Activated CD8-positive, alpha-beta memory T cell treated with anti-CD3 and anti-CD28 coated beads, Interleukin-2, amount 50 U/mL, for 1 hour (primary cell): ENCODE measurements around the gene XAB2.

Experiments
- DNase-seq: peaks from one replicate; pipeline ENCODE4 v3.0.0-alpha.2; 2020; ENCODE audit errors: extremely low read depth

XAB2 gene

DNA sequence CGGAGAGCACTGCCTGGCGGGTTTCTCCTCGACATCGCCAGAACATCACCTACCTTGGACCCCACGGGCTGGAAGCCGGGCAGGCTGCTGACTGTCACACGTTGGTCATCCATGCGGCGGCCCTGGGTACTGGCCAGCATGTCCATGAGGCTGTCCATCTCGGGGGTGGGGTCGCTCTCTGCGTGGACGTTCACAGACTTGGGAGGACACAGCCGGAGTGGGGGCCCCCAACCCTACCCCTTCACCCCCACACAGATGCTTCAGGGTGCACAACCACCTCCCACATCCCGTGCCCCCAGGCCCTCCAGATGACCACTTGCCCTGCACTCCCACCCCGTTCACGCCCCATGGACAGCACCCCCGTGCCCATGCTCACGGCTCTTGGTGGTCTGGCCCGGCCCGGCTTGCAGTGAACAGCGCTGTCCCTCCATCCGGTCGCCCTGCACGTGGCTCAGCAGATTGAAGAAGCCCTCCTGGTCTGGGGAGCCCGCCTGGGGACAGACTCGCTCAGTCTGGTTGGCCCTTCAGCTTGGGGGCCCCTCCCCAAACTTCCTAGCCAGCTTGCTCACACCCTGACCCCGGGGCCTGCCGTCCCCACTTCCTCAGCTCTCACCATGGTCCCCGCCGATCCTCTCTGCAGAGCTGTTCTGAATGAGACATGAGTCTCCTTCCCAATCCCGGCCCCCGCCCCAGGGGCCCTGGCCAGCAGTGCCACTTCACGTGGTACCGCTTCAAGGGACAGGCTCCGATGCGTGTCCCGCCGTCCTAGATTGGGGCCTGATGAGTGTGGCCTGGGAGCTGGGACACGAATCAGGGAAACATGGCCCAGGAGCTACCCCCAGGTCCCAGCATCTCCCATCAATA, 3.2 kb upstream of the XAB2 start:
- DNase-seq = no peak

DNA sequence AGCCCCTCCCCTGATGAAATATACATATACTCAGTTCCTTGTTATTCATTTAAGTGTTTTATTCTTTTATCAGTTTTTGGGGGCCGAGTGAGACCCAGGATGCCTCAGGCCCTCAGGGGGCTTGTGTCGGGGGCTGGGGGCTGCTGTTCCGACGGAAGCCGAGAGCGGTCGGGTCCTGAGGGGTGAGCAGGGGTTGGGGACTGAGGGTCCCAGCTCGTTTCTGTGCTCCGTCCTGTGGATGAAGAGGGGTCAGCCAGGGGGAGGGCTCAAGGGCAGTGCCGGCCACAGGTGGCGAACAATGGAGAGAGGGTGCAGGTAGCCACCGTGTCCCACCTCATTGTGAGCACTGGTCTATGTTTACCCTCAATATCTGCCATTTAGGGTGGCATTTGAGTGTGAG, 2.2 kb upstream of the XAB2 start:
- no peak for DNase-seq

GRCh38 chr19:7628589-7629311, 595 bp downstream of the XAB2 start:
- DNase-seq = no peak

DNA sequence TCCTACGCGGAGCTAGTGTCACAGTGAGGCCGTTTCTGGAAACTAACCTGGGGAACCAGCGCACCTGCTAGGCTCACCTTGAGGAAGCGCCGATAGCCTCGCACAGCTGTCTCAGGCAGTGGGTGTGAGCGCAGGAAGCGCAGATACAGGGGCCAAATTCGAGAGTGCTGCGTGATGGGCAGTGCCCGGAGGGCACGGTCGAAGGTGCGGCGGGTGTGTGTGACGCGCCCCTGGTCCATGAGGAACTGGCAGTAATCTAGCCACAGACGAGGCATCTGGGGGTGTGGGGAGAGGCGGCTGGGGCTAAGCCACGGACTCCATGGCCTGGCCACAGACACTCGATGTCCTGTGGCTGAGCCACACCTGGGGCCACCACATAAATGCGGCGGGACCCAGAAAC, 2.2 kb downstream of the XAB2 start:
- DNase-seq = no peak

- DNase-seq = no peak
Measured at GRCh38 chr19:7625763-7626372, 3.5 kb downstream of the XAB2 start.

GRCh38 chr19:7624810-7625209, 4.5 kb downstream of the XAB2 start:
- DNase-seq = no peak

DNA sequence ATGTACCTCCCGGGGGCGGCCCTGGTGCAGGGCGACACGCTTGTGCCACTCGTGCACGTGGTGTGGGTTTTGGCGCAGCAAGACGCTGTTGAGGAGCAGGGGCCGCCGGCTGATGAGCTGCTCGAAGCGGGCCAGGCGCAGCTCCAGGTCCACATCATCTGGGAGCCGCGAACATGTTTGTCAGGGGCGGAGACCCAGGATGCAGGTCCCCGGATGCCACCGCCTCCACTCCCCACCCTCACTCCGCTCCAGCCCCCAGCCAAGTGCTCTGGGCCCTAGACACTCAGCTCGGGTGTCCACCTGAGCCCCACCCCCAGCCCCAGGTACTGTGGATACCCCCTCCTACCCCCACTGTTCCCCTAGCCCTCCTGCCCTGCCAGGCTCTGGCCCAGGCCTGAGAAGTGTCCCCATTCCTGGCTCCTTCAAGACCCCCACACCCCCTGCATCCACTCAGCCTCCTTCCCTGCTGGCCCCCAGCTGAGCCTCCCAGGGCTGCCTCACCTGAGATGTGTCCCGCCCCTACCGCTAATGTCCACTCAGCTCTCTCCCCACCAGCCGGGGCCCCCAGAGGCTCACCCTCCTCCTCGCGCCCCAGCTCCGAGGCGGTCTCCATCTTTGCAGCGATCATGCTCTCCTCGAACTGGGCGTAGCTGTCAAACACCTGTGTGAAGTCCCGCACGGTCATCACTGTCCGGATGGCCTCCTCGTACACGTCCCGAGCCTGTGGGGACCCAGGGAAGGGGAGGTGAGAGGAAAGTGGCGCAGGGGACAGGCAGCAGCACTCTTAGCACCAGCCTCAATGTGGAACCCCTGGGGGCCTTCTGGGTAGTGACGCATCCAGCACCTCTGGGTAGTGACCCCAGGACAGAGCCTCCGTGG, 5.4 kb downstream of the XAB2 start:
- DNase-seq = no peak

DNA sequence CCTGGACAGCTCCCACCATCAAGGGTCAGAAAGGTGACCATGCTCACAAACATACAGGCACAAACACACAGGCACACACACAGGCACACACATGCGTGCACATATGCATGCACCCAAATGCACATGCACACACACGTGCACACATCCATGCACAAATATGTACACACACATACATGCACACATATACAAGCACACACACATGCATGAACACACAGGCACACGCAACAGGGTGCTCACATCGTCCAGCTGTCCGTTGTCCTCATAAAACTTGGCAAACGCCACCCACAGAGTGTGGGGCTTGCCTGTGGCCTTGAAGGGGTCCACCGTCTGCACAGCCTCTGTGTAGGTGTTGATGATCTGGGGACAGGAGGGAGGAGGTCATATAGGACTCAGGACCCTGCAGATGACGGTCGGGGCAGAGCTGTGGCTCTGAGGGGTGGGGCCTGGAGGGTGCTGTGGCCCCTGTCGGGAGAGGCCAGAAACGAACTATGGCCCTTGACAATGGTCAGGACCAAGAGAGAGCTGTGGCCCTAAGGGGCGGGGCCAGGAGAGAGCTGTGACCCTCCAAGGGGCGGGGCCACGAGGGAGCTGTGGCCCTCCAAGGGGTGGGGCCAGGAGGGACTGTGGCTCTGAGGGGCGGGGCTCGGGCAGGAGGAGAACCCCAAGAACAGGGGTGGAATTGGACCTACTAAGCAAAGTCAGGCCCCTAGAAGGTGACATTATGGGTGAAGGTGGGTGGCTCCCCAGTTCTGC, 6.2 kb downstream of the XAB2 start:
- no peak for DNase-seq

DNA sequence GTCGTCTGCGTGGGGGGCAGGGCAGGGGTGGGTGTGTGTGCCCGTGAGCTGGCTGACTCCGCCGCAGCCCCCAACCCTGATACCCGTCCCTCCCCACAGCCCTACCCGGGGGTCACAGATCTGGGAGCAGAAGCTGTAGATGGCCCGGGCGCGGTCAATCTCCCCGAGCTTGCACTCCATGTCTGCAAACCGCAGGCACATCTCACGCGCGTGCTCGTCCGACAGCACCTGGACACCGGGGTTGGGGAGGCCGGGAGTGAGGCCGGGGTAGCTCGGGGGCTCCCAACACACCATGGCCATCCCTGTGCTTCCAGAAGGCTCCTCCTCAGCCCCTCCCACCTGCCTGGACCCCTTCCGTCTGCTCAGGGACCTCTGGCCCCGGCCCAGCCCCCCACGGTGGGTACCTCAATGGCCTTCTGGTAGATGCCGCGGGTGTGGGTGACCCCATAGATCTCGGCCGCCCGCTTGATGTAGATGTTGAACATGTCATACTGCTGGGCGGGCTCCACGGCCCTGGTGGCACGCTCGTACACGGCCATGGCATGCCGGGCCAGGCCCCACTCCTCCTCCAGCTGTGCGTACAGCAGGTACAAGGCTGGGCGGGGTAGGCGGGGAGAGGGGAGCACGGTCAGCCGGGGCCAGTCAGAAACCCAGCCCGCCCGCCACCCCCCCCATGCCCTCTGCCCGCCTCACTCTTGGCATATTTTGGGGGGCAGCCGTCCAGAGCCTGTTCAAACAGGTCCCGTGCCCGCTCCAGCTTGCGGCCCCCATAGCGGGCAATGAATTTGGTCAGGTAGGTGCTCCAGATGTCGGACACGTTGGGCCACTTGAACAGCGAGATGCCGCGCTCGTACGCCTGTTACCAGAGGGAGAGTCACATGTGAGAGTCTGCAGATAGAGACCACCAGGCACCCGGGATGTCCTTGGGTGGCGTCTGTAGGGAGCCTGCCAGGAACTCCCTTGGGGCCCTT, 8.6 kb downstream of the XAB2 start:
- DNase-seq = no peak

GRCh38 chr19:7619671-7620441, 9.5 kb downstream of the XAB2 start:
- DNase-seq = no peak

- no peak for DNase-seq
Measured at GRCh38 chr19:7618771-7619510, 10.4 kb downstream of the XAB2 start.

DNA sequence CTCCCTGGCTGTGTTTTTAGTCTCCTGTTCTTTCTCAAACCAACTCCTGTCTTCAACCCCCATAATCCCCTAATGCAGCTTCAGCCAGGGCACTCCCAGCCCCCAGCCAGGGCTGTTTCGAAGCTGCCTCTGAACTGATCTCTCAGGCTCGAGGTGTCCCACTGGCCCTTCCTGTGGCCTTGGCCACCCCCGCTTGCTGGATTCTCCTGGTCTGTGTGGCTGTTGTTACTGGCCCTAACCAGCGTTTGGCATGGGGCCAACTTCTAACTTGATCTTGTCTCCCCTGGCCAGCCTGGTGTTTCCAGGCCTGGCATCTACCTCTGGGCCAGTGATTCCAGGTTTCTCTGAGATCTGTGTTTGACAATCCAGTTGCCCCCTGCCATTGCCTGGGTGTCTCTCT, 11.0 kb downstream of the XAB2 start:
- no peak for DNase-seq

- DNase-seq = no peak
Measured at GRCh38 chr19:7617735-7618134, 11.6 kb downstream of the XAB2 start.

GRCh38 chr19:7617172-7617571, 12.2 kb downstream of the XAB2 start:
- DNase-seq = no peak

GRCh38 chr19:7614859-7615741, 14.2 kb downstream of the XAB2 start:
- no peak for DNase-seq

DNA sequence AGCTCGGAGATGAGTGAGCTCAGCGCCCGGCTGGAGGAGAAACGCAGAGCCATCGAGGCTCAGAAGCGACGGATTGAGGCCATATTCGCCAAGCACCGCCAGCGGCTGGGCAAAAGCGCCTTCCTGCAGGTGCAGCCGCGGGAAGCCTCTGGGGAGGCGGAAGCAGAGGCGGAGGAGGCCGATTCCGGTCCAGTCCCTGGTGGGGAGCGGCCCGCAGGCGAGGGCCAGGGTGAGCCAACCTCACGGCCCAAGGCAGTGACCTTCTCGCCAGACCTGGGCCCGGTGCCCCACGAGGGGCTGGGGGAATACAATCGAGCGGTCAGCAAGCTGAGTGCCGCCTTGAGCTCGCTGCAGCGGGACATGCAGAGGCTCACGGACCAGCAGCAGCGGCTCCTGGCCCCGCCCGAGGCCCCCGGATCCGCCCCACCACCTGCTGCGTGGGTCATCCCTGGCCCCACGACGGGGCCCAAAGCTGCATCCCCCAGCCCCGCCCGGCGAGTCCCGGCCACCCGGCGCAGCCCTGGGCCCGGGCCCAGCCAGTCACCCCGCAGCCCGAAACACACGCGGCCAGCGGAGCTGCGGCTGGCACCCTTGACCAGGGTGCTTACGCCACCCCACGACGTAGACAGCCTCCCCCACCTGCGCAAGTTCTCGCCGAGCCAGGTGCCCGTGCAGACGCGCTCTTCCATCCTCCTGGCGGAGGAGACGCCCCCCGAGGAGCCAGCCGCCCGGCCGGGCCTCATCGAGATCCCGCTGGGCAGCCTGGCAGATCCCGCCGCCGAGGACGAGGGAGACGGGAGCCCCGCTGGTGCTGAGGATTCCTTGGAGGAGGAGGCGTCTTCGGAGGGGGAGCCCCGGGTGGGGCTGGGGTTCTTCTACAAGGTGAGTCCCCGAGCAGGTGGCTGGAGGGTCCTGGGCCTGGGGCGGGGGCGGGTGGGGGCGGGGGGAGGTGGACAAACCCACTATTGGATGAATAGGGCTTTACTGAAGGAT, 16.8 kb downstream of the XAB2 start:
- no peak for DNase-seq
